NB4 (cell line): ENCODE data around the gene NBPF4.

Experiments
- CTCF ChIP-seq: IDR thresholded peaks from one replicate; pipeline ENCODE4 v1.5.1; 2012; ENCODE audit warnings: low read depth, low read length
- MAX ChIP-seq: IDR thresholded peaks from 2 replicates; pipeline ENCODE4 v1.6.1; 2011; ENCODE audit warnings: low read depth, low read length

- TF ChIP-seq CTCF (no peak), MAX (no peak)
Measured at GRCh38 chr1:108190001-108190634, 53.8 kb downstream of the NBPF4 start.
